Measurements from ENCODE around the gene SPOCK2. TPM values are rescaled to one million over a fixed set of nuclear protein-coding genes. Genes with fewer than 3 reads are reported as not detected.
"Not testable (repeated sequence)": the region's sequence is repeated elsewhere in the genome, so short reads cannot be mapped to it uniquely, and the experiment has no call there.

The SPOCK2 gene
- polyA plus RNA-seq, 1 experiment, result 0.02 TPM

- TF ChIP-seq CTCF (IDR thresholded peaks at IDR 0.05; ENCODE audit: low read depth, low read length), result no peak
- CTCF ChIA-PET, result interaction anchor here (0.8 to 1.0 kb wide), 2 partner anchors 10 to 212 kb away, joined by 3 to 4 read pairs; no protein-coding TSS in a partner anchor
These were observed 20.7 kb upstream of the SPOCK2 start for GRCh38 chr10:72108830-72109635.

GRCh38 chr10:72108004-72108370, 19.6 kb upstream of the SPOCK2 start:
- not testable (repeated sequence) for H3K27me3 ChIP-seq (ENCODE audit: control insufficient read depth, insufficient read depth, low read length); H3K9me3 ChIP-seq (ENCODE audit: control insufficient read depth, insufficient read depth, low read length); DNase-seq (ENCODE audit: low read depth, low spot score); H3K4me3 ChIP-seq (ENCODE audit: low read depth, low read length); H3K27ac ChIP-seq (ENCODE audit: low read depth, low read length)
- ChIA-PET POLR2A (interaction anchor here (0.7 kb wide), 1 partner anchor 59 kb away, joined by 4 read pairs; no protein-coding TSS in a partner anchor), CTCF (interaction anchor here (0.6 to 1.0 kb wide), 3 partner anchors 11 to 211 kb away, joined by 3 to 4 read pairs (median 3); no protein-coding TSS in a partner anchor)

More at GRCh38 chr10:72108830-72109635, 20.7 kb upstream of the SPOCK2 start:
- no peak for DNase-seq (ENCODE audit: low read depth, low spot score)
- Histone ChIP-seq H3K27me3 (ENCODE audit: control insufficient read depth, insufficient read depth, low read length) (no peaks in the 10 kb centered on the region), H3K4me3 (ENCODE audit: low read depth, low read length) (no peak overlapping the region), H3K9me3 (ENCODE audit: control insufficient read depth, insufficient read depth, low read length) (no peaks in the 10 kb centered on the region), H3K27ac (ENCODE audit: low read depth, low read length) (no peak overlapping the region)
- POLR2A ChIA-PET, result no interaction called here

GRCh38 chr10:72107325-72108003, 19.1 kb upstream of the SPOCK2 start:
- no peak overlapping the region for H3K27ac ChIP-seq (ENCODE audit: low read depth, low read length)
- ChIA-PET POLR2A (interaction anchor here (0.6 to 0.7 kb wide), 2 partner anchors 20 to 59 kb away, joined by 3 to 4 read pairs; no protein-coding TSS in a partner anchor), CTCF (interaction anchor here (0.6 to 1.0 kb wide), 2 partner anchors 18 to 211 kb away, joined by 3 to 4 read pairs; no protein-coding TSS in a partner anchor)
- no peak for TF ChIP-seq CTCF (IDR thresholded peaks at IDR 0.05; ENCODE audit: low read depth, low read length)
- no peak for DNase-seq (ENCODE audit: low read depth, low spot score)
- H3K27me3 ChIP-seq (ENCODE audit: control insufficient read depth, insufficient read depth, low read length), result no peaks in the 10 kb centered on the region
- no peaks in the 10 kb centered on the region for H3K9me3 ChIP-seq (ENCODE audit: control insufficient read depth, insufficient read depth, low read length)
- no peak overlapping the region for H3K4me3 ChIP-seq (ENCODE audit: low read depth, low read length)

- CTCF ChIA-PET, result no interaction called here
- Histone ChIP-seq H3K4me3 (ENCODE audit: low read depth, low read length) (no peak overlapping the region), H3K27ac (ENCODE audit: low read depth, low read length) (no peak overlapping the region), H3K9me3 (ENCODE audit: control insufficient read depth, insufficient read depth, low read length) (no peaks in the 10 kb centered on the region), H3K27me3 (ENCODE audit: control insufficient read depth, insufficient read depth, low read length) (no peaks in the 10 kb centered on the region)
- POLR2A ChIA-PET, result interaction anchor here (0.6 kb wide), 1 partner anchor 20 kb away, joined by 3 read pairs; no protein-coding TSS in a partner anchor
- no peak for DNase-seq (ENCODE audit: low read depth, low spot score)
- TF ChIP-seq CTCF (IDR thresholded peaks at IDR 0.05; ENCODE audit: low read depth, low read length), result no peak
These were observed 18.5 kb upstream of the SPOCK2 start for GRCh38 chr10:72106896-72107295.

- POLR2A ChIA-PET, result no interaction called here
- DNase-seq (ENCODE audit: low read depth, low spot score), result no peak
These were observed 18.0 kb upstream of the SPOCK2 start for GRCh38 chr10:72106154-72106849.

More at GRCh38 chr10:72106154-72106849, 18.0 kb upstream of the SPOCK2 start:
- H3K9me3 ChIP-seq (ENCODE audit: control insufficient read depth, insufficient read depth, low read length), result no peaks in the 10 kb centered on the region
- CTCF ChIA-PET, result no interaction called here
- no peaks in the 10 kb centered on the region for H3K27me3 ChIP-seq (ENCODE audit: control insufficient read depth, insufficient read depth, low read length)
- no peak overlapping the region for H3K4me3 ChIP-seq (ENCODE audit: low read depth, low read length)
- H3K27ac ChIP-seq (ENCODE audit: low read depth, low read length), result no peak overlapping the region
- no peak for TF ChIP-seq CTCF (IDR thresholded peaks at IDR 0.05; ENCODE audit: low read depth, low read length)

Measured in AG04450 (cell line).